Measurements from ENCODE around the gene NR1D1. TPM values are rescaled to one million over a fixed set of nuclear protein-coding genes. Genes with fewer than 3 reads are reported as not detected.
"Not testable (repeated sequence)": the region's sequence is repeated elsewhere in the genome, so short reads cannot be mapped to it uniquely, and the experiment has no call there.

NR1D1 gene
- polyA plus RNA-seq (2011; rRNA removed): 1.9 and 2.3 TPM in 2 replicates
- polyA minus RNA-seq (2011; rRNA and poly(A)+ RNA removed): 4.3 and 6.6 TPM in 2 replicates

GRCh38 chr17:40100419-40100668 lies at the start of gene NR1D1:
Gene NR1D1, minus strand, starts transcription at chr17:40100589. Its CDS starts 495 bp downstream, at chr17:40100094.
- DNase-seq (ENCODE audit: low read depth): no peak
- TF ChIP-seq CTCF (IDR thresholded peaks at IDR 0.05; ENCODE audit: insufficient read depth, low read depth, low read length): no peak

GRCh38 chr17:40148527-40148926 lies 48.1 kb upstream of the NR1D1 start:
- no peak for DNase-seq (ENCODE audit: low read depth)
- POLR2A ChIA-PET: no interaction called here
- H3K36me3 ChIP-seq (ENCODE audit: control insufficient read depth, insufficient read depth, low read length): peaks cover 7% of the 10 kb centered on the region

More at GRCh38 chr17:40100419-40100668, at the start of gene NR1D1:
- ChIA-PET CTCF (interaction anchor here (1.0 to 7.8 kb wide), 10 partner anchors 12 to 120 kb away, joined by 3 to 84 read pairs (median 6); partner anchors contain the start of gene PSMD3), POLR2A (interaction anchor here (0.6 to 1.3 kb wide), 4 partner anchors 11 to 939 kb away, joined by 4 to 12 read pairs (median 6); no protein-coding TSS in a partner anchor)
- H3K36me3 ChIP-seq (ENCODE audit: control insufficient read depth, insufficient read depth, low read length): peaks cover 15% of the 10 kb centered on the region
- H3K4me3 ChIP-seq (ENCODE audit: low read depth, low read length): peak within 1 kb of the TSS; percentile 89
- H3K27me3 ChIP-seq (ENCODE audit: control insufficient read depth, insufficient read depth, low read length): no peaks in the 10 kb centered on the region

GRCh38 chr17:40145476-40145875 lies 45.1 kb upstream of the NR1D1 start:
- DNase-seq (ENCODE audit: low read depth): no peak
- no peak for TF ChIP-seq CTCF (IDR thresholded peaks at IDR 0.05; ENCODE audit: insufficient read depth, low read depth, low read length)
- H3K36me3 ChIP-seq (ENCODE audit: control insufficient read depth, insufficient read depth, low read length): peaks cover 9% of the 10 kb centered on the region
- ChIA-PET CTCF (no interaction called here), POLR2A (no interaction called here)
- no peak overlapping the region for H3K4me3 ChIP-seq (ENCODE audit: low read depth, low read length)
- no peaks in the 10 kb centered on the region for H3K27me3 ChIP-seq (ENCODE audit: control insufficient read depth, insufficient read depth, low read length)

More at GRCh38 chr17:40148527-40148926, 48.1 kb upstream of the NR1D1 start:
- no peaks in the 10 kb centered on the region for H3K27me3 ChIP-seq (ENCODE audit: control insufficient read depth, insufficient read depth, low read length)
- H3K4me3 ChIP-seq (ENCODE audit: low read depth, low read length): no peak overlapping the region
- no peak for TF ChIP-seq CTCF (IDR thresholded peaks at IDR 0.05; ENCODE audit: insufficient read depth, low read depth, low read length)
- CTCF ChIA-PET: interaction anchor here (0.6 to 2.5 kb wide), 10 partner anchors 9 to 533 kb away, joined by 3 to 10 read pairs (median 3); no protein-coding TSS in a partner anchor

GRCh38 chr17:40143166-40143565 lies 42.8 kb upstream of the NR1D1 start:
- H3K4me3 ChIP-seq (ENCODE audit: low read depth, low read length); POLR2A ChIA-PET; H3K36me3 ChIP-seq (ENCODE audit: control insufficient read depth, insufficient read depth, low read length); DNase-seq (ENCODE audit: low read depth); CTCF ChIA-PET; H3K27me3 ChIP-seq (ENCODE audit: control insufficient read depth, insufficient read depth, low read length): not testable (repeated sequence)

GRCh38 chr17:40139566-40140058 lies 39.2 kb upstream of the NR1D1 start:
- no peak for TF ChIP-seq CTCF (IDR thresholded peaks at IDR 0.05; ENCODE audit: insufficient read depth, low read depth, low read length)
- DNase-seq (ENCODE audit: low read depth): no peak
- POLR2A ChIA-PET: no interaction called here
- CTCF ChIA-PET: interaction anchor here (0.7 to 2.6 kb wide), 9 partner anchors 10 to 124 kb away, joined by 3 to 14 read pairs (median 7); partner anchors contain the start of gene CSF3
- H3K4me3 ChIP-seq (ENCODE audit: low read depth, low read length): peak overlapping the region; percentile 50
- H3K27me3 ChIP-seq (ENCODE audit: control insufficient read depth, insufficient read depth, low read length): no peaks in the 10 kb centered on the region
- peaks cover 6% of the 10 kb centered on the region for H3K36me3 ChIP-seq (ENCODE audit: control insufficient read depth, insufficient read depth, low read length)

GRCh38 chr17:40135817-40136216 lies 35.4 kb upstream of the NR1D1 start:
- ChIA-PET CTCF (interaction anchor here (1.5 to 1.6 kb wide), 2 partner anchors 11 to 12 kb away, joined by 3 read pairs; no protein-coding TSS in a partner anchor), POLR2A (no interaction called here)
- no peak for DNase-seq (ENCODE audit: low read depth)
- TF ChIP-seq CTCF (IDR thresholded peaks at IDR 0.05; ENCODE audit: insufficient read depth, low read depth, low read length): no peak
- Histone ChIP-seq H3K4me3 (ENCODE audit: low read depth, low read length) (no peak overlapping the region), H3K27me3 (ENCODE audit: control insufficient read depth, insufficient read depth, low read length) (no peaks in the 10 kb centered on the region), H3K36me3 (ENCODE audit: control insufficient read depth, insufficient read depth, low read length) (peaks cover 11% of the 10 kb centered on the region)
